ENCODE data around the gene PANX1.

- no peak for TF ChIP-seq CTCF (IDR thresholded peaks at IDR 0.05; ENCODE audit: poor library complexity)
- TF ChIP-seq EZH2 (IDR thresholded peaks at IDR 0.05; ENCODE audit: borderline replicate concordance), result no peak
- TF ChIP-seq EZH2phosphoT487 (IDR thresholded peaks at IDR 0.05; ENCODE audit: low read depth, severe bottlenecking, unreplicated experiment), result no peak
Measured at GRCh38 chr11:94152678-94153065, 24.0 kb downstream of the PANX1 start.
